Measurements from ENCODE around the gene CST9L.

CST9L gene

GRCh38 chr20:23568320-23568970 lies at the start of gene CST9L:
Gene CST9L, minus strand, starts transcription at chr20:23568484. Its CDS starts 34 bp downstream, at chr20:23568450.
- H3K4me3 ChIP-seq (ENCODE audit: low read length in 2 of 2), result no peak within 1 kb of the TSS
- no peak within 1 kb of the TSS for H3K9ac ChIP-seq (ENCODE audit: low read depth in 1 of 2, low read length in 2 of 2)

GRCh38 chr20:23614163-23614562 lies 45.9 kb upstream of the CST9L start:
- Histone ChIP-seq H3K4me1 (ENCODE audit: control insufficient read depth in 2 of 2, insufficient read depth in 2 of 2, low read length in 2 of 2) (no peaks in the 10 kb centered on the region), H3K27me3 (ENCODE audit: control insufficient read depth in 2 of 2, insufficient read depth in 2 of 2, low read length in 2 of 2) (no peaks in the 10 kb centered on the region), H3K36me3 (ENCODE audit: control insufficient read depth in 2 of 2, insufficient read depth in 2 of 2, low read length in 2 of 2) (no peaks in the 10 kb centered on the region), H3K9me3 (ENCODE audit: control insufficient read depth in 2 of 2, low read length in 2 of 2) (no peaks in the 10 kb centered on the region), H3K27ac (ENCODE audit: low read depth in 2 of 2, low read length in 2 of 2) (no peak overlapping the region), H3K9ac (ENCODE audit: low read depth in 1 of 2, low read length in 2 of 2) (no peak overlapping the region), H3K4me3 (ENCODE audit: low read length in 2 of 2) (no peak overlapping the region)

More at GRCh38 chr20:23568320-23568970, at the start of gene CST9L:
- Histone ChIP-seq H3K9me3 (ENCODE audit: control insufficient read depth in 2 of 2, low read length in 2 of 2) (no peaks in the 10 kb centered on the region), H3K27ac (ENCODE audit: low read depth in 2 of 2, low read length in 2 of 2) (no peak within 1 kb of the TSS), H3K36me3 (ENCODE audit: control insufficient read depth in 2 of 2, insufficient read depth in 2 of 2, low read length in 2 of 2) (no peaks in the 10 kb centered on the region), H3K27me3 (ENCODE audit: control insufficient read depth in 2 of 2, insufficient read depth in 2 of 2, low read length in 2 of 2) (no peaks in the 10 kb centered on the region), H3K4me1 (ENCODE audit: control insufficient read depth in 2 of 2, insufficient read depth in 2 of 2, low read length in 2 of 2) (no peaks in the 10 kb centered on the region)

- H3K4me1 ChIP-seq (ENCODE audit: control insufficient read depth in 2 of 2, insufficient read depth in 2 of 2, low read length in 2 of 2), result no peaks in the 10 kb centered on the region
- H3K9me3 ChIP-seq (ENCODE audit: control insufficient read depth in 2 of 2, low read length in 2 of 2), result no peaks in the 10 kb centered on the region
- no peak overlapping the region for H3K4me3 ChIP-seq (ENCODE audit: low read length in 2 of 2)
- no peak overlapping the region for H3K27ac ChIP-seq (ENCODE audit: low read depth in 2 of 2, low read length in 2 of 2)
- no peak overlapping the region for H3K9ac ChIP-seq (ENCODE audit: low read depth in 1 of 2, low read length in 2 of 2)
- no peaks in the 10 kb centered on the region for H3K36me3 ChIP-seq (ENCODE audit: control insufficient read depth in 2 of 2, insufficient read depth in 2 of 2, low read length in 2 of 2)
- no peaks in the 10 kb centered on the region for H3K27me3 ChIP-seq (ENCODE audit: control insufficient read depth in 2 of 2, insufficient read depth in 2 of 2, low read length in 2 of 2)
These were observed 45.4 kb upstream of the CST9L start for GRCh38 chr20:23613676-23614075.

- Histone ChIP-seq H3K36me3 (ENCODE audit: control insufficient read depth in 2 of 2, insufficient read depth in 2 of 2, low read length in 2 of 2) (no peaks in the 10 kb centered on the region), H3K27ac (ENCODE audit: low read depth in 2 of 2, low read length in 2 of 2) (no peak overlapping the region), H3K4me1 (ENCODE audit: control insufficient read depth in 2 of 2, insufficient read depth in 2 of 2, low read length in 2 of 2) (no peaks in the 10 kb centered on the region), H3K9ac (ENCODE audit: low read depth in 1 of 2, low read length in 2 of 2) (no peak overlapping the region), H3K4me3 (ENCODE audit: low read length in 2 of 2) (no peak overlapping the region), H3K27me3 (ENCODE audit: control insufficient read depth in 2 of 2, insufficient read depth in 2 of 2, low read length in 2 of 2) (no peaks in the 10 kb centered on the region), H3K9me3 (ENCODE audit: control insufficient read depth in 2 of 2, low read length in 2 of 2) (no peaks in the 10 kb centered on the region)
These were observed 44.1 kb upstream of the CST9L start for GRCh38 chr20:23612396-23612795.

GRCh38 chr20:23609486-23610109 lies 41.3 kb upstream of the CST9L start:
- Histone ChIP-seq H3K36me3 (ENCODE audit: control insufficient read depth in 2 of 2, insufficient read depth in 2 of 2, low read length in 2 of 2) (no peaks in the 10 kb centered on the region), H3K27me3 (ENCODE audit: control insufficient read depth in 2 of 2, insufficient read depth in 2 of 2, low read length in 2 of 2) (no peaks in the 10 kb centered on the region), H3K9ac (ENCODE audit: low read depth in 1 of 2, low read length in 2 of 2) (no peak overlapping the region), H3K9me3 (ENCODE audit: control insufficient read depth in 2 of 2, low read length in 2 of 2) (no peaks in the 10 kb centered on the region), H3K4me1 (ENCODE audit: control insufficient read depth in 2 of 2, insufficient read depth in 2 of 2, low read length in 2 of 2) (no peaks in the 10 kb centered on the region), H3K27ac (ENCODE audit: low read depth in 2 of 2, low read length in 2 of 2) (no peak overlapping the region), H3K4me3 (ENCODE audit: low read length in 2 of 2) (no peak overlapping the region)

GRCh38 chr20:23608251-23608846 lies 40.1 kb upstream of the CST9L start:
- no peaks in the 10 kb centered on the region for H3K27me3 ChIP-seq (ENCODE audit: control insufficient read depth in 2 of 2, insufficient read depth in 2 of 2, low read length in 2 of 2)
- H3K9ac ChIP-seq (ENCODE audit: low read depth in 1 of 2, low read length in 2 of 2), result no peak overlapping the region
- H3K36me3 ChIP-seq (ENCODE audit: control insufficient read depth in 2 of 2, insufficient read depth in 2 of 2, low read length in 2 of 2), result no peaks in the 10 kb centered on the region
- H3K4me1 ChIP-seq (ENCODE audit: control insufficient read depth in 2 of 2, insufficient read depth in 2 of 2, low read length in 2 of 2), result no peaks in the 10 kb centered on the region
- no peaks in the 10 kb centered on the region for H3K9me3 ChIP-seq (ENCODE audit: control insufficient read depth in 2 of 2, low read length in 2 of 2)
- H3K27ac ChIP-seq (ENCODE audit: low read depth in 2 of 2, low read length in 2 of 2), result no peak overlapping the region
- no peak overlapping the region for H3K4me3 ChIP-seq (ENCODE audit: low read length in 2 of 2)

- no peak overlapping the region for H3K4me3 ChIP-seq (ENCODE audit: low read length in 2 of 2)
- no peaks in the 10 kb centered on the region for H3K36me3 ChIP-seq (ENCODE audit: control insufficient read depth in 2 of 2, insufficient read depth in 2 of 2, low read length in 2 of 2)
- H3K9me3 ChIP-seq (ENCODE audit: control insufficient read depth in 2 of 2, low read length in 2 of 2), result no peaks in the 10 kb centered on the region
- no peaks in the 10 kb centered on the region for H3K4me1 ChIP-seq (ENCODE audit: control insufficient read depth in 2 of 2, insufficient read depth in 2 of 2, low read length in 2 of 2)
- H3K27me3 ChIP-seq (ENCODE audit: control insufficient read depth in 2 of 2, insufficient read depth in 2 of 2, low read length in 2 of 2), result no peaks in the 10 kb centered on the region
- no peak overlapping the region for H3K27ac ChIP-seq (ENCODE audit: low read depth in 2 of 2, low read length in 2 of 2)
- no peak overlapping the region for H3K9ac ChIP-seq (ENCODE audit: low read depth in 1 of 2, low read length in 2 of 2)
These were observed 39.4 kb upstream of the CST9L start for GRCh38 chr20:23607497-23608245.

GRCh38 chr20:23606652-23607049 lies 38.4 kb upstream of the CST9L start:
- no peak overlapping the region for H3K4me3 ChIP-seq (ENCODE audit: low read length in 2 of 2)
- H3K27ac ChIP-seq (ENCODE audit: low read depth in 2 of 2, low read length in 2 of 2), result no peak overlapping the region
- no peaks in the 10 kb centered on the region for H3K4me1 ChIP-seq (ENCODE audit: control insufficient read depth in 2 of 2, insufficient read depth in 2 of 2, low read length in 2 of 2)
- H3K27me3 ChIP-seq (ENCODE audit: control insufficient read depth in 2 of 2, insufficient read depth in 2 of 2, low read length in 2 of 2), result no peaks in the 10 kb centered on the region
- no peaks in the 10 kb centered on the region for H3K9me3 ChIP-seq (ENCODE audit: control insufficient read depth in 2 of 2, low read length in 2 of 2)
- H3K9ac ChIP-seq (ENCODE audit: low read depth in 1 of 2, low read length in 2 of 2), result no peak overlapping the region
- no peaks in the 10 kb centered on the region for H3K36me3 ChIP-seq (ENCODE audit: control insufficient read depth in 2 of 2, insufficient read depth in 2 of 2, low read length in 2 of 2)

- Histone ChIP-seq H3K4me3 (ENCODE audit: low read length in 2 of 2) (no peak within 1 kb of the TSS), H3K9me3 (ENCODE audit: control insufficient read depth in 2 of 2, low read length in 2 of 2) (no peaks in the 10 kb centered on the region), H3K9ac (ENCODE audit: low read depth in 1 of 2, low read length in 2 of 2) (no peak within 1 kb of the TSS), H3K27me3 (ENCODE audit: control insufficient read depth in 2 of 2, insufficient read depth in 2 of 2, low read length in 2 of 2) (no peaks in the 10 kb centered on the region), H3K4me1 (ENCODE audit: control insufficient read depth in 2 of 2, insufficient read depth in 2 of 2, low read length in 2 of 2) (no peaks in the 10 kb centered on the region), H3K36me3 (ENCODE audit: control insufficient read depth in 2 of 2, insufficient read depth in 2 of 2, low read length in 2 of 2) (no peaks in the 10 kb centered on the region), H3K27ac (ENCODE audit: low read depth in 2 of 2, low read length in 2 of 2) (no peak within 1 kb of the TSS)
These were observed 37.8 kb upstream of the CST9L start, which contains the start of gene CST9 for GRCh38 chr20:23605867-23606651. Gene CST9, minus strand, starts transcription at chr20:23605917. Its CDS starts 53 bp downstream, at chr20:23605864.
